GM12878 (cell line): ENCODE results near the gene FLT1. TPM values are rescaled to one million over a fixed set of nuclear protein-coding genes. Genes with fewer than 3 reads are reported as not detected.
A peak's percentile ranks its signal among the peaks of the same experiment; 100 is the strongest.

ENCODE experiments used
- ATAC-seq: fragments of 200-7000 bp; cut with Tn5 transposase; 3 replicates; pipeline ENCODE4 v1.9.1; 2020; ENCODE audit warnings: mild to moderate bottlenecking, moderate library complexity
- BruUV-seq: library from RNA; stranded (reverse); fragments of 400-500 nt; replicated peaks from 2 replicates; lab custom pipeline; 2021; lab: Mats Ljungman, UMichigan
- CTCF ChIA-PET: fragments of 300-600 bp; sonication (Branson Sonifier 250); formaldehyde crosslinking; extraction: SDS; loops from one replicate; lab custom pipeline; 2021; ENCODE audit warnings: inconsistent platforms; lab: Yijun Ruan, JAX
- POLR2A ChIA-PET: fragments of 350-600 bp; formaldehyde crosslinking; extraction: SDS; loops from one replicate; lab custom pipeline; 2021; ENCODE audit warnings: inconsistent platforms; lab: Charles Lee
- RAD21 ChIA-PET: fragments of 300-600 bp; sonication (Branson Sonifier 250); formaldehyde crosslinking; loops from one replicate; lab custom pipeline; 2023; ENCODE audit warnings: antibody characterized with exemption; ENCODE audit not compliant: unreplicated experiment; lab: Charles Lee
- SMC1A ChIA-PET: fragments of 300-600 bp; sonication (Branson Sonifier 250); formaldehyde crosslinking; loops from one replicate; lab custom pipeline; 2023; ENCODE audit not compliant: unreplicated experiment, uncharacterized antibody; lab: Charles Lee
- DNase-seq: peaks from one replicate; pipeline ENCODE4 v3.0.0-alpha.2; 2011; ENCODE audit warnings: low read depth, low spot score
- FAIRE-seq: peaks from 3 replicates; lab custom pipeline; 2011; peaks lifted over from hg19 to GRCh38; lab: Jason Lieb, UNC
- H2AFZ ChIP-seq: 2 replicates; pipeline ENCODE4 v1.6.0; 2011; ENCODE audit warnings: low read depth, low read length, control low read depth; ENCODE audit not compliant: control insufficient read depth
- H3K27ac ChIP-seq: 2 replicates; pipeline ENCODE4 v1.5.1; 2011; ENCODE audit warnings: control low read depth; ENCODE audit not compliant: control insufficient read depth, insufficient read depth
- H3K27me3 ChIP-seq, 2 experiments: replicated peaks in 1 of 2; 2 replicates each; pipeline versions ENCODE4 v1.6.0 to v1.6.1; 2011; ENCODE audit warnings: low read length in 1 of 2; ENCODE audit not compliant: control insufficient read depth in 2 of 2, insufficient read depth in 2 of 2
- H3K36me3 ChIP-seq, 2 experiments: 2 replicates each; pipeline ENCODE4 v1.5.1; 2011; ENCODE audit warnings: low read length in 1 of 2; ENCODE audit not compliant: control insufficient read depth in 2 of 2, insufficient read depth in 2 of 2
- H3K4me1 ChIP-seq: 2 replicates; pipeline ENCODE4 v1.6.1; 2011; ENCODE audit warnings: mild to moderate bottlenecking, low read length, moderate library complexity, mixed read lengths; ENCODE audit not compliant: control insufficient read depth, insufficient read depth
- H3K4me2 ChIP-seq: 2 replicates; pipeline ENCODE4 v1.6.0; 2011; ENCODE audit warnings: control low read depth; ENCODE audit not compliant: control insufficient read depth, insufficient read depth
- H3K4me3 ChIP-seq: fragments of 200-600 bp; sonication (generic); 2 replicates; pipeline ENCODE4 v1.5.1; 2016
- H3K79me2 ChIP-seq: 2 replicates; pipeline ENCODE4 v1.6.0; 2011; ENCODE audit warnings: low read length; ENCODE audit not compliant: control insufficient read depth, insufficient read depth
- H3K9ac ChIP-seq: 2 replicates; pipeline ENCODE4 v1.8.0; 2011; ENCODE audit warnings: low read length, control low read depth, mixed read lengths; ENCODE audit not compliant: control insufficient read depth, insufficient read depth
- H3K9me3 ChIP-seq: replicated peaks from 3 replicates; pipeline ENCODE4 v1.5.1; 2011; ENCODE audit warnings: mild to moderate bottlenecking, low read length; ENCODE audit not compliant: control insufficient read depth, insufficient read depth
- H4K20me1 ChIP-seq: 2 replicates; pipeline ENCODE4 v1.6.0; 2011; ENCODE audit not compliant: control insufficient read depth, insufficient read depth
- BCL11A ChIP-seq: IDR thresholded peaks from 2 replicates; pipeline ENCODE4 v1.6.1; 2011; ENCODE audit warnings: low read depth, low read length
- MAX ChIP-seq: IDR thresholded peaks from 2 replicates; pipeline ENCODE4 v1.6.1; 2012; ENCODE audit warnings: low read depth, low read length, improper control_type of control experiment
- NR2C1 ChIP-seq: fragments of 450-650 bp; IDR thresholded peaks from 2 replicates; pipeline ENCODE4 v1.6.1; 2017; ENCODE audit warnings: antibody characterized with exemption, mild to moderate bottlenecking, moderate library complexity
- NR2F1 ChIP-seq: fragments of 450-650 bp; conservative IDR thresholded peaks from 2 replicates; pipeline ENCODE4 v1.6.1; 2017; ENCODE audit warnings: mild to moderate bottlenecking
- USF2 ChIP-seq: IDR thresholded peaks from 2 replicates; pipeline ENCODE4 v1.6.1; 2011; ENCODE audit warnings: low read depth, low read length, improper control_type of control experiment, borderline replicate concordance
- ZNF384 ChIP-seq: IDR thresholded peaks from 2 replicates; pipeline ENCODE4 v1.6.1; 2012; ENCODE audit warnings: low read depth, mild to moderate bottlenecking, low read length, improper control_type of control experiment, borderline replicate concordance
- WGBS: methylation state at CpG from one replicate; pipeline ENCODE4 v1.1.6; 2016; ENCODE audit warnings: low lambda C conversion rate; ENCODE audit not compliant: insufficient replicate concordance, insufficient coverage; ENCODE audit errors: missing lambda C conversion rate; 5-methylcytosine and 5-hydroxymethylcytosine counted together
- in situ Hi-C: fragments of 300-500 bp; cut with MboI; formaldehyde crosslinking; loops from 9 replicates; pipeline ENCODE4 v1.14.3; 2018; ENCODE audit warnings: mixed read lengths
- intact Hi-C: fragments of 100-400 bp; cut with micrococcal nuclease; formaldehyde crosslinking; loops from one replicate; pipeline ENCODE4 v1.14.2; 2022; ENCODE audit not compliant: unreplicated experiment
- polyA plus RNA-seq, 11 experiments: library from polyadenylated mRNA; depleted of rRNA in 4 of 11; unstranded in 6 of 11; stranded (reverse) in 5 of 11; fragments of >200 nt; fragmentation: Nextera tagmentation in 4 of 11; fragmentation: Illumina TruSeq in 1 of 11; extraction: Ambion mirVana in 4 of 11; extraction: Trizol in 1 of 11; gene quantifications; 1 replicate in 1 of 11; 2 replicates in 10 of 11; pipeline versions ENCODE4 v1.2.1 to v1.2.3, GENCODE V29; 2011 to 2016; ENCODE audit warnings: inconsistent platforms in 2 of 11, missing spikeins in 2 of 11, low read depth in 1 of 11
- total RNA-seq, 4 experiments: library from RNA; depleted of rRNA in 3 of 4; stranded (reverse); fragments of >200 nt in 3 of 4; fragmentation: Illumina TruSeq in 1 of 4; extraction: Trizol in 1 of 4; gene quantifications; 2 replicates each; pipeline versions ENCODE4 v1.2.1 to v1.2.3, GENCODE V29; 2013 to 2021

FLT1 gene
- total and polyA plus RNA-seq, 10 of the 15 experiments (the other 5 are each of a cell fraction or from before 2014, with no cell fraction given): 0.55 to 5.6 (median 0.84) TPM

GRCh38 chr13:28408235-28408848 is 86.6 kb downstream of the FLT1 start:
- RAD21 ChIA-PET: interaction anchor here (1.0 to 1.5 kb wide), 2 partner anchors 114 to 231 kb away, joined by 3 read pairs; no protein-coding TSS in a partner anchor
- intact Hi-C loops: no loop called here
- H2AFZ ChIP-seq: peak overlapping the region; percentile 75

GRCh38 chr13:28406733-28407266 is 88.1 kb downstream of the FLT1 start:
- Histone ChIP-seq H3K27me3 (no peaks in the 10 kb centered on the region), H3K4me1 (peaks cover 22% of the 10 kb centered on the region), H3K79me2 (no peaks in the 10 kb centered on the region), H3K4me2 (no peak overlapping the region), H4K20me1 (no peaks in the 10 kb centered on the region), H3K9me3 (no peaks in the 10 kb centered on the region), H2AFZ (no peak overlapping the region), H3K27ac (no peak overlapping the region), H3K9ac (no peak overlapping the region), H3K36me3 (no peaks in the 10 kb centered on the region; a peak in 1 of 4 replicates), H3K4me3 (no peak overlapping the region)
- WGBS: 74% methylated on average over 13 of the region's 13 CpGs
- no peak for DNase-seq
- ChIA-PET CTCF (interaction anchor here (1.4 kb wide), 1 partner anchor 230 kb away, joined by 4 read pairs; no protein-coding TSS in a partner anchor), POLR2A (no interaction called here), SMC1A (interaction anchor here (0.7 to 0.9 kb wide), 2 partner anchors 16 to 22 kb away, joined by 4 read pairs; no protein-coding TSS in a partner anchor), RAD21 (no interaction called here)
- intact Hi-C loops: no loop called here
- FAIRE-seq: peak; percentile 47
- BruUV-seq: no TSS peak
- in situ Hi-C loops: no loop called here
- TF ChIP-seq USF2 (no peak), MAX (no peak), BCL11A (no peak)
- ATAC-seq: no peak

More at GRCh38 chr13:28408235-28408848, 86.6 kb downstream of the FLT1 start:
- Histone ChIP-seq H3K27ac (no peak overlapping the region; the same call in 1 of the 2 replicates), H3K4me1 (peaks cover 23% of the 10 kb centered on the region), H3K27me3 (no peaks in the 10 kb centered on the region), H3K79me2 (no peaks in the 10 kb centered on the region), H3K9ac (peak overlapping the region; percentile 15; the same call in 1 of the 2 replicates), H4K20me1 (no peaks in the 10 kb centered on the region), H3K4me3 (no peak overlapping the region), H3K36me3 (no peaks in the 10 kb centered on the region), H3K4me2 (peak overlapping the region; percentile 49; the same call in 1 of the 2 replicates), H3K9me3 (no peaks in the 10 kb centered on the region)
- DNase-seq (no peak), ATAC-seq (peak; percentile 50), FAIRE-seq (no peak)
- ChIA-PET CTCF (interaction anchor here (1.2 to 1.3 kb wide), 2 partner anchors 16 to 388 kb away, joined by 3 read pairs; no protein-coding TSS in a partner anchor), SMC1A (interaction anchor here (1.2 to 2.0 kb wide), 5 partner anchors 9 to 28 kb away, joined by 3 to 6 read pairs (median 5); no protein-coding TSS in a partner anchor), POLR2A (no interaction called here)
- peak; percentile 20; the same call in 1 of the 2 replicates for TF ChIP-seq NR2C1
- TF ChIP-seq ZNF384: no peak
- TF ChIP-seq NR2F1: peak; percentile 62
- no TSS peak for BruUV-seq
- in situ Hi-C loops: no loop called here
- WGBS: 59% methylated on average over 8 of the region's 8 CpGs
